ENCODE data around the gene MMP21.

MMP21 gene

GRCh38 chr10:125816548-125816947 is 40.9 kb upstream of the MMP21 start:
- no peaks in the 10 kb centered on the region for H3K9me3 ChIP-seq (ENCODE audit: control extremely low read depth in 1 of 5, control insufficient read depth in 4 of 5, insufficient read depth in 2 of 5, low read depth in 1 of 5, low read length in 4 of 5)
- no peak overlapping the region for H3K4me3 ChIP-seq (ENCODE audit: control insufficient read depth in 1 of 7, extremely low read depth in 1 of 7, insufficient read depth in 4 of 7, low read depth in 2 of 7, low read length in 6 of 7)
- peaks cover 6 to 40% (median 20%) of the 10 kb centered on the region in 4 experiments for H3K36me3 ChIP-seq (ENCODE audit: control insufficient read depth in 4 of 4, insufficient read depth in 4 of 4, low read length in 3 of 4)
- POLR2A ChIA-PET, result no interaction called here
- peak; percentile 25 to 70 (median 39) for DNase-seq
- H3K27me3 ChIP-seq (replicated peaks in 2 of 5; ENCODE audit: control insufficient read depth in 4 of 5, insufficient read depth in 5 of 5, low read length in 4 of 5), result no peaks in the 10 kb centered on the region
- peaks cover 0 to under 1% (median under 1%) of the 10 kb centered on the region in 4 experiments for H3K4me1 ChIP-seq (ENCODE audit: control extremely low read depth in 1 of 4, control insufficient read depth in 4 of 4, insufficient read depth in 4 of 4, low read length in 3 of 4)
- CTCF ChIA-PET, result no interaction called here
- WGBS (ENCODE audit: insufficient coverage), result 86% methylated on average over 2 of the region's 4 CpGs
- no peak overlapping the region for H3K27ac ChIP-seq (ENCODE audit: insufficient read depth in 1 of 2, low read depth in 1 of 2, low read length in 2 of 2, poor library complexity in 1 of 2, severe bottlenecking in 2 of 2)

- H3K27me3 ChIP-seq (replicated peaks in 2 of 5; ENCODE audit: control insufficient read depth in 4 of 5, insufficient read depth in 5 of 5, low read length in 4 of 5), result no peaks in the 10 kb centered on the region
- H3K9me3 ChIP-seq (ENCODE audit: control extremely low read depth in 1 of 5, control insufficient read depth in 4 of 5, insufficient read depth in 2 of 5, low read depth in 1 of 5, low read length in 4 of 5), result no peaks in the 10 kb centered on the region
- H3K4me1 ChIP-seq (ENCODE audit: control extremely low read depth in 1 of 4, control insufficient read depth in 4 of 4, insufficient read depth in 4 of 4, low read length in 3 of 4), result no peaks in the 10 kb centered on the region
- peak overlapping the region in 1 of 2 experiments; percentile 15 for H3K27ac ChIP-seq (ENCODE audit: insufficient read depth in 1 of 2, low read depth in 1 of 2, low read length in 2 of 2, poor library complexity in 1 of 2, severe bottlenecking in 2 of 2)
- H3K36me3 ChIP-seq (ENCODE audit: control insufficient read depth in 4 of 4, insufficient read depth in 4 of 4, low read length in 3 of 4), result peaks cover 11 to 47% (median 24%) of the 10 kb centered on the region in 4 experiments
- POLR2A ChIA-PET, result no interaction called here
- no peak for DNase-seq
- no peak overlapping the region for H3K4me3 ChIP-seq (ENCODE audit: control insufficient read depth in 1 of 7, extremely low read depth in 1 of 7, insufficient read depth in 4 of 7, low read depth in 2 of 7, low read length in 6 of 7)
- WGBS (ENCODE audit: insufficient coverage), result no CpG with 5 or more reads among the region's 1 CpG
- CTCF ChIA-PET, result no interaction called here
Observed at GRCh38 chr10:125815764-125816163, 40.1 kb upstream of the MMP21 start.

- CTCF ChIA-PET, result no interaction called here
- no peak overlapping the region for H3K4me3 ChIP-seq (ENCODE audit: control insufficient read depth in 1 of 7, extremely low read depth in 1 of 7, insufficient read depth in 4 of 7, low read depth in 2 of 7, low read length in 6 of 7)
- POLR2A ChIA-PET, result no interaction called here
- H3K4me1 ChIP-seq (ENCODE audit: control extremely low read depth in 1 of 4, control insufficient read depth in 4 of 4, insufficient read depth in 4 of 4, low read length in 3 of 4), result no peaks in the 10 kb centered on the region
- no peak for DNase-seq
- H3K9me3 ChIP-seq (ENCODE audit: control extremely low read depth in 1 of 5, control insufficient read depth in 4 of 5, insufficient read depth in 2 of 5, low read depth in 1 of 5, low read length in 4 of 5), result peaks cover 0 to 5% (median 0%) of the 10 kb centered on the region in 5 experiments
- peaks cover 15 to 75% (median 40%) of the 10 kb centered on the region in 4 experiments for H3K36me3 ChIP-seq (ENCODE audit: control insufficient read depth in 4 of 4, insufficient read depth in 4 of 4, low read length in 3 of 4)
- no peaks in the 10 kb centered on the region for H3K27me3 ChIP-seq (replicated peaks in 2 of 5; ENCODE audit: control insufficient read depth in 4 of 5, insufficient read depth in 5 of 5, low read length in 4 of 5)
- no peak overlapping the region for H3K27ac ChIP-seq (ENCODE audit: insufficient read depth in 1 of 2, low read depth in 1 of 2, low read length in 2 of 2, poor library complexity in 1 of 2, severe bottlenecking in 2 of 2)
- WGBS (ENCODE audit: insufficient coverage), result no CpG with 5 or more reads among the region's 1 CpG
Observed at GRCh38 chr10:125812128-125812750, 36.6 kb upstream of the MMP21 start.

- no peak overlapping the region for H3K4me3 ChIP-seq (ENCODE audit: control insufficient read depth in 1 of 7, extremely low read depth in 1 of 7, insufficient read depth in 4 of 7, low read depth in 2 of 7, low read length in 6 of 7)
- peaks cover 17 to 82% (median 45%) of the 10 kb centered on the region in 4 experiments for H3K36me3 ChIP-seq (ENCODE audit: control insufficient read depth in 4 of 4, insufficient read depth in 4 of 4, low read length in 3 of 4)
- DNase-seq, result no peak
- H3K4me1 ChIP-seq (ENCODE audit: control extremely low read depth in 1 of 4, control insufficient read depth in 4 of 4, insufficient read depth in 4 of 4, low read length in 3 of 4), result no peaks in the 10 kb centered on the region
- ChIA-PET CTCF (no interaction called here), POLR2A (no interaction called here)
- no peak overlapping the region for H3K27ac ChIP-seq (ENCODE audit: insufficient read depth in 1 of 2, low read depth in 1 of 2, low read length in 2 of 2, poor library complexity in 1 of 2, severe bottlenecking in 2 of 2)
- no peaks in the 10 kb centered on the region for H3K27me3 ChIP-seq (replicated peaks in 2 of 5; ENCODE audit: control insufficient read depth in 4 of 5, insufficient read depth in 5 of 5, low read length in 4 of 5)
- H3K9me3 ChIP-seq (ENCODE audit: control extremely low read depth in 1 of 5, control insufficient read depth in 4 of 5, insufficient read depth in 2 of 5, low read depth in 1 of 5, low read length in 4 of 5), result peaks cover 0 to 5% (median 0%) of the 10 kb centered on the region in 5 experiments
- 100% methylated on average over 1 of the region's 1 CpG for WGBS (ENCODE audit: insufficient coverage)
Observed at GRCh38 chr10:125811251-125811650, 35.6 kb upstream of the MMP21 start.

GRCh38 chr10:125808047-125808446 is 32.4 kb upstream of the MMP21 start:
- H3K4me3 ChIP-seq (ENCODE audit: control insufficient read depth in 1 of 7, extremely low read depth in 1 of 7, insufficient read depth in 4 of 7, low read depth in 2 of 7, low read length in 6 of 7), result no peak overlapping the region
- H3K9me3 ChIP-seq (ENCODE audit: control extremely low read depth in 1 of 5, control insufficient read depth in 4 of 5, insufficient read depth in 2 of 5, low read depth in 1 of 5, low read length in 4 of 5), result peaks cover 0 to 5% (median 0%) of the 10 kb centered on the region in 5 experiments
- POLR2A ChIA-PET, result interaction anchor here (0.6 kb wide), 1 partner anchor 87 kb away, joined by 3 read pairs; no protein-coding TSS in a partner anchor
- no peaks in the 10 kb centered on the region for H3K4me1 ChIP-seq (ENCODE audit: control extremely low read depth in 1 of 4, control insufficient read depth in 4 of 4, insufficient read depth in 4 of 4, low read length in 3 of 4)
- no peaks in the 10 kb centered on the region for H3K27me3 ChIP-seq (replicated peaks in 2 of 5; ENCODE audit: control insufficient read depth in 4 of 5, insufficient read depth in 5 of 5, low read length in 4 of 5)
- DNase-seq, result no peak
- H3K27ac ChIP-seq (ENCODE audit: insufficient read depth in 1 of 2, low read depth in 1 of 2, low read length in 2 of 2, poor library complexity in 1 of 2, severe bottlenecking in 2 of 2), result no peak overlapping the region
- CTCF ChIA-PET, result interaction anchor here (1.2 kb wide), 2 partner anchors 10 to 16 kb away, joined by 3 read pairs; no protein-coding TSS in a partner anchor
- 100% methylated on average over 1 of the region's 1 CpG for WGBS (ENCODE audit: insufficient coverage)
- H3K36me3 ChIP-seq (ENCODE audit: control insufficient read depth in 4 of 4, insufficient read depth in 4 of 4, low read length in 3 of 4), result peaks cover 5 to 79% (median 44%) of the 10 kb centered on the region in 4 experiments

- 100% methylated on average over 4 of the region's 7 CpGs for WGBS (ENCODE audit: insufficient coverage)
- H3K4me1 ChIP-seq (ENCODE audit: control extremely low read depth in 1 of 4, control insufficient read depth in 4 of 4, insufficient read depth in 4 of 4, low read length in 3 of 4), result no peaks in the 10 kb centered on the region
- peaks cover 2 to 70% (median 44%) of the 10 kb centered on the region in 4 experiments for H3K36me3 ChIP-seq (ENCODE audit: control insufficient read depth in 4 of 4, insufficient read depth in 4 of 4, low read length in 3 of 4)
- H3K9me3 ChIP-seq (ENCODE audit: control extremely low read depth in 1 of 5, control insufficient read depth in 4 of 5, insufficient read depth in 2 of 5, low read depth in 1 of 5, low read length in 4 of 5), result no peaks in the 10 kb centered on the region
- ChIA-PET POLR2A (no interaction called here), CTCF (interaction anchor here (1.0 kb wide), 1 partner anchor 14 kb away, joined by 3 read pairs; no protein-coding TSS in a partner anchor)
- no peak overlapping the region for H3K27ac ChIP-seq (ENCODE audit: insufficient read depth in 1 of 2, low read depth in 1 of 2, low read length in 2 of 2, poor library complexity in 1 of 2, severe bottlenecking in 2 of 2)
- DNase-seq, result no peak
- H3K4me3 ChIP-seq (ENCODE audit: control insufficient read depth in 1 of 7, extremely low read depth in 1 of 7, insufficient read depth in 4 of 7, low read depth in 2 of 7, low read length in 6 of 7), result no peak overlapping the region
- H3K27me3 ChIP-seq (replicated peaks in 2 of 5; ENCODE audit: control insufficient read depth in 4 of 5, insufficient read depth in 5 of 5, low read length in 4 of 5), result no peaks in the 10 kb centered on the region
Observed at GRCh38 chr10:125802739-125803138, 27.1 kb upstream of the MMP21 start.

- POLR2A ChIA-PET, result no interaction called here
Observed at GRCh38 chr10:125802131-125802530, 26.5 kb upstream of the MMP21 start.

More at GRCh38 chr10:125802131-125802530, 26.5 kb upstream of the MMP21 start:
- CTCF ChIA-PET, result interaction anchor here (1.0 kb wide), 1 partner anchor 13 kb away, joined by 3 read pairs; no protein-coding TSS in a partner anchor
- no peaks in the 10 kb centered on the region for H3K4me1 ChIP-seq (ENCODE audit: control extremely low read depth in 1 of 4, control insufficient read depth in 4 of 4, insufficient read depth in 4 of 4, low read length in 3 of 4)
- H3K4me3 ChIP-seq (ENCODE audit: control insufficient read depth in 1 of 7, extremely low read depth in 1 of 7, insufficient read depth in 4 of 7, low read depth in 2 of 7, low read length in 6 of 7), result no peak overlapping the region
- no peaks in the 10 kb centered on the region for H3K9me3 ChIP-seq (ENCODE audit: control extremely low read depth in 1 of 5, control insufficient read depth in 4 of 5, insufficient read depth in 2 of 5, low read depth in 1 of 5, low read length in 4 of 5)
- no peak overlapping the region for H3K27ac ChIP-seq (ENCODE audit: insufficient read depth in 1 of 2, low read depth in 1 of 2, low read length in 2 of 2, poor library complexity in 1 of 2, severe bottlenecking in 2 of 2)
- H3K27me3 ChIP-seq (replicated peaks in 2 of 5; ENCODE audit: control insufficient read depth in 4 of 5, insufficient read depth in 5 of 5, low read length in 4 of 5), result no peaks in the 10 kb centered on the region
- peaks cover 2 to 70% (median 45%) of the 10 kb centered on the region in 4 experiments for H3K36me3 ChIP-seq (ENCODE audit: control insufficient read depth in 4 of 4, insufficient read depth in 4 of 4, low read length in 3 of 4)
- DNase-seq, result no peak
- WGBS (ENCODE audit: insufficient coverage), result 98% methylated on average over 5 of the region's 5 CpGs
